Neuronal stem cell (in vitro differentiated cells): ENCODE measurements around the gene VMO1.

ENCODE experiments used
- DNase-seq: peaks from one replicate; pipeline ENCODE4 v3.0.0-alpha.2; 2013; ENCODE audit warnings: low spot score
- H2AFZ ChIP-seq: one replicate; pipeline ENCODE4 v1.6.1; 2013; ENCODE audit warnings: mild to moderate bottlenecking, low read length, inconsistent platforms
- H2AK5ac ChIP-seq: 2 replicates; pipeline ENCODE4 v1.6.1; 2013; ENCODE audit warnings: low read depth, mild to moderate bottlenecking, inconsistent platforms, low read length, moderate library complexity, mixed read lengths
- H2BK120ac ChIP-seq: 2 replicates; pipeline ENCODE4 v1.6.1; 2013; ENCODE audit warnings: low read depth, mild to moderate bottlenecking, inconsistent platforms, low read length, moderate library complexity, mixed read lengths
- H2BK12ac ChIP-seq: one replicate; pipeline ENCODE4 v1.6.1; 2013; ENCODE audit warnings: low read length, inconsistent platforms
- H2BK15ac ChIP-seq: 2 replicates; pipeline ENCODE4 v1.6.1; 2013; ENCODE audit warnings: mild to moderate bottlenecking, low read length, inconsistent platforms, mixed read lengths
- H2BK5ac ChIP-seq: one replicate; pipeline ENCODE4 v1.6.1; 2013; ENCODE audit warnings: inconsistent platforms, mild to moderate bottlenecking, low read length, moderate library complexity
- H3K14ac ChIP-seq: one replicate; pipeline ENCODE4 v1.6.1; 2013; ENCODE audit warnings: low read length, inconsistent platforms
- H3K18ac ChIP-seq: 2 replicates; pipeline ENCODE4 v1.6.1; 2013; ENCODE audit warnings: low read length, inconsistent platforms
- H3K23ac ChIP-seq: 2 replicates; pipeline ENCODE4 v1.6.1; 2013; ENCODE audit warnings: low read depth, mild to moderate bottlenecking, mixed read lengths, low read length, inconsistent platforms; ENCODE audit not compliant: poor library complexity
- H3K27ac ChIP-seq: replicated peaks from 3 replicates; pipeline ENCODE4 v1.5.1; 2013; ENCODE audit warnings: low read length, inconsistent platforms
- H3K27me3 ChIP-seq, 3 experiments: 2 replicates each; pipeline ENCODE4 v1.6.1; 2013; ENCODE audit warnings: low read length in 3 of 3, mild to moderate bottlenecking in 2 of 3, inconsistent platforms in 1 of 3, low read depth in 1 of 3, mixed read lengths in 1 of 3, moderate library complexity in 1 of 3; ENCODE audit not compliant: control insufficient read depth in 3 of 3, insufficient read depth in 3 of 3
- H3K36me3 ChIP-seq, 2 donors: replicated peaks in 1 of 2; 2 replicates each; pipeline ENCODE4 v1.6.1; 2013; ENCODE audit warnings: low read length in 2 of 2; ENCODE audit not compliant: control insufficient read depth in 2 of 2, insufficient read depth in 2 of 2
- H3K4ac ChIP-seq: 2 replicates; pipeline ENCODE4 v1.6.1; 2013; ENCODE audit warnings: inconsistent platforms, mild to moderate bottlenecking, low read length, moderate library complexity
- H3K4me1 ChIP-seq, 2 donors: 1 replicate in 1 of 2; 2 replicates in 1 of 2; pipeline ENCODE4 v1.6.1; 2013; ENCODE audit warnings: low read length in 2 of 2, low read depth in 1 of 2; ENCODE audit not compliant: control insufficient read depth in 2 of 2, insufficient read depth in 1 of 2
- H3K4me2 ChIP-seq: one replicate; pipeline ENCODE4 v1.6.1; 2013; ENCODE audit warnings: mild to moderate bottlenecking, low read length, inconsistent platforms; ENCODE audit not compliant: insufficient read depth, poor library complexity, severe bottlenecking
- H3K4me3 ChIP-seq, 2 donors: 2 replicates each; pipeline ENCODE4 v1.5.1; 2013; ENCODE audit warnings: low read length in 2 of 2, mild to moderate bottlenecking in 2 of 2, inconsistent platforms in 1 of 2, moderate library complexity in 1 of 2
- H3K79me1 ChIP-seq: one replicate; pipeline ENCODE4 v1.6.1; 2013; ENCODE audit warnings: low read depth, mild to moderate bottlenecking, inconsistent platforms, low read length, moderate library complexity
- H3K9ac ChIP-seq: one replicate; pipeline ENCODE4 v1.6.1; 2013; ENCODE audit warnings: mild to moderate bottlenecking, low read depth, low read length, inconsistent platforms; ENCODE audit not compliant: poor library complexity
- H3K9me3 ChIP-seq, 2 donors: replicated peaks in 1 of 2; 2 replicates each; pipeline versions ENCODE3 to v1.6.1; 2013; ENCODE audit warnings: low read length in 2 of 2, mild to moderate bottlenecking in 2 of 2, inconsistent platforms in 1 of 2, low read depth in 1 of 2, mixed read lengths in 1 of 2, moderate library complexity in 1 of 2; ENCODE audit not compliant: control insufficient read depth in 2 of 2, insufficient read depth in 1 of 2
- H4K8ac ChIP-seq: one replicate; pipeline ENCODE4 v1.6.1; 2013; ENCODE audit warnings: low read depth, mild to moderate bottlenecking, inconsistent platforms, low read length, moderate library complexity
- H4K91ac ChIP-seq: one replicate; pipeline ENCODE4 v1.6.1; 2013; ENCODE audit warnings: low read length, low read depth, mild to moderate bottlenecking, inconsistent platforms; ENCODE audit not compliant: poor library complexity
- WGBS, 2 donors: extraction: QIAGEN DNeasy Blood & Tissue Kit; methylation state at CpG; one replicate each; pipeline ENCODE4 v1.1.7; 2013; ENCODE audit warnings: missing lambda C conversion rate in 2 of 2, mixed read lengths in 1 of 2; ENCODE audit not compliant: insufficient read length in 2 of 2, insufficient replicate concordance in 1 of 2; ENCODE audit errors: extremely low coverage in 2 of 2; 5-methylcytosine and 5-hydroxymethylcytosine counted together

Gene VMO1

GRCh38 chr17:4796552-4796920 lies 10.4 kb upstream of the VMO1 start:
- WGBS, 2 donors = no CpG with 5 or more reads among the region's 7 CpGs
- no peak for DNase-seq

GRCh38 chr17:4795168-4795567 lies 9.0 kb upstream of the VMO1 start:
- peak overlapping the region; percentile 78 for H2AFZ ChIP-seq
- no peak overlapping the region for H2BK12ac ChIP-seq
- H3K27ac ChIP-seq = no peak overlapping the region
- H3K4ac ChIP-seq = no peak overlapping the region
- no peaks in the 10 kb centered on the region for H3K9me3 ChIP-seq
- no peak overlapping the region for H3K9ac ChIP-seq
- H3K27me3 ChIP-seq = peaks cover 0 to 4% (median 0%) of the 10 kb centered on the region in 3 experiments
- no peak overlapping the region for H3K4me3 ChIP-seq
- peaks cover 6 to 10% of the 10 kb centered on the region in 2 donors for H3K4me1 ChIP-seq
- no peak overlapping the region for H3K18ac ChIP-seq
- no peak overlapping the region for H3K4me2 ChIP-seq
- H4K91ac ChIP-seq = no peak overlapping the region
- whole genome bisulfite sequencing, 2 donors = no CpG with 5 or more reads among the region's 1 CpG
- DNase-seq = no peak
- peaks cover 13% of the 10 kb centered on the region for H3K79me1 ChIP-seq
- peaks cover 18 to 22% of the 10 kb centered on the region in 2 donors for H3K36me3 ChIP-seq
- no peak overlapping the region for H2BK15ac ChIP-seq
- no peak overlapping the region for H3K23ac ChIP-seq
- no peak overlapping the region for H2BK120ac ChIP-seq
- H2AK5ac ChIP-seq = no peak overlapping the region
- no peak overlapping the region for H4K8ac ChIP-seq
- no peak overlapping the region for H2BK5ac ChIP-seq
- no peak overlapping the region for H3K14ac ChIP-seq

More at GRCh38 chr17:4796552-4796920, 10.4 kb upstream of the VMO1 start:
- Histone ChIP-seq H2BK12ac (no peak overlapping the region), H3K4me3 (peak overlapping the region; percentile 88 to 92), H4K8ac (no peak overlapping the region), H2BK5ac (no peak overlapping the region), H3K23ac (no peak overlapping the region), H2AFZ (peak overlapping the region; percentile 78), H3K9me3 (no peaks in the 10 kb centered on the region), H2BK15ac (no peak overlapping the region), H3K79me1 (peaks cover 13% of the 10 kb centered on the region), H3K4me1 (peaks cover 4 to 6% of the 10 kb centered on the region in 2 donors), H3K36me3 (peaks cover 18 to 26% of the 10 kb centered on the region in 2 donors), H2BK120ac (no peak overlapping the region), H3K9ac (peak overlapping the region; percentile 89), H3K27ac (peak overlapping the region; percentile 38), H3K27me3 (no peaks in the 10 kb centered on the region), H3K4me2 (peak overlapping the region; percentile 71), H3K18ac (no peak overlapping the region), H3K14ac (no peak overlapping the region), H4K91ac (no peak overlapping the region), H3K4ac (no peak overlapping the region), H2AK5ac (no peak overlapping the region)

GRCh38 chr17:4790705-4791088 lies 4.5 kb upstream of the VMO1 start:
- no peak overlapping the region for H4K91ac ChIP-seq
- H3K79me1 ChIP-seq = peaks cover 2% of the 10 kb centered on the region
- H3K36me3 ChIP-seq = no peaks in the 10 kb centered on the region
- no peak overlapping the region for H2AK5ac ChIP-seq
- H3K18ac ChIP-seq = peak overlapping the region; percentile 0
- no peak overlapping the region for H2BK12ac ChIP-seq
- H2AFZ ChIP-seq = peak overlapping the region; percentile 96
- no peak overlapping the region for H3K23ac ChIP-seq
- no peak overlapping the region for H3K14ac ChIP-seq
- H2BK15ac ChIP-seq = no peak overlapping the region
- no peaks in the 10 kb centered on the region for H3K9me3 ChIP-seq
- peaks cover 0 to 14% (median 4%) of the 10 kb centered on the region in 3 experiments for H3K27me3 ChIP-seq
- H3K27ac ChIP-seq = no peak overlapping the region
- H3K4me1 ChIP-seq = peaks cover 4 to 12% of the 10 kb centered on the region in 2 donors
- peak overlapping the region; percentile 98 for H3K4me2 ChIP-seq
- H3K9ac ChIP-seq = peak overlapping the region; percentile 83
- WGBS, 2 donors = no CpG with 5 or more reads among the region's 7 CpGs
- no peak for DNase-seq
- no peak overlapping the region for H2BK5ac ChIP-seq
- no peak overlapping the region for H2BK120ac ChIP-seq
- H3K4ac ChIP-seq = no peak overlapping the region
- no peak overlapping the region for H4K8ac ChIP-seq
- peak overlapping the region; percentile 47 to 90 for H3K4me3 ChIP-seq

- peak overlapping the region; percentile 75 for H2BK5ac ChIP-seq
- H3K18ac ChIP-seq = peak overlapping the region; percentile 100
- peak overlapping the region; percentile 96 for H2AFZ ChIP-seq
- peak overlapping the region; percentile 97 for H3K14ac ChIP-seq
- no peak overlapping the region for H2AK5ac ChIP-seq
- peak overlapping the region; percentile 53 for H3K4ac ChIP-seq
- peak overlapping the region; percentile 75 for H3K27ac ChIP-seq
- peak overlapping the region; percentile 85 for H3K23ac ChIP-seq
- H3K9ac ChIP-seq = peak overlapping the region; percentile 91
- H2BK120ac ChIP-seq = no peak overlapping the region
- peaks cover 2% of the 10 kb centered on the region for H3K79me1 ChIP-seq
- no peaks in the 10 kb centered on the region for H3K9me3 ChIP-seq
- H2BK12ac ChIP-seq = no peak overlapping the region
- H4K8ac ChIP-seq = no peak overlapping the region
- H2BK15ac ChIP-seq = peak overlapping the region; percentile 92
- no peak overlapping the region for H4K91ac ChIP-seq
- DNase-seq = peak; percentile 83
- peak overlapping the region; percentile 98 for H3K4me2 ChIP-seq
- H3K4me3 ChIP-seq = peak overlapping the region; percentile 47 to 90
- WGBS, 2 donors = no CpG with 5 or more reads among the region's 91 CpGs
- peaks cover 0 to 14% (median 4%) of the 10 kb centered on the region in 3 experiments for H3K27me3 ChIP-seq
- peaks cover 4 to 12% of the 10 kb centered on the region in 2 donors for H3K4me1 ChIP-seq
- H3K36me3 ChIP-seq = no peaks in the 10 kb centered on the region
These were observed 4.0 kb upstream of the VMO1 start for GRCh38 chr17:4789951-4790704.
